HG03103 (cell line): ENCODE measurements around the gene SSBP3.

Source experiments
- ATAC-seq: cut with Tn5 transposase; IDR thresholded peaks from one replicate; pipeline ENCODE4 v1.9.1; 2021; ENCODE audit warnings: low read depth; ENCODE audit not compliant: unreplicated experiment

SSBP3 gene

GRCh38 chr1:54273795-54274163, 132.4 kb downstream of the SSBP3 start:
- ATAC-seq = no peak

- no peak for ATAC-seq
These were observed 133.0 kb downstream of the SSBP3 start for GRCh38 chr1:54273092-54273794.

GRCh38 chr1:54272772-54273091, 133.5 kb downstream of the SSBP3 start:
- no peak for ATAC-seq

GRCh38 chr1:54272134-54272533, 134.1 kb downstream of the SSBP3 start:
- ATAC-seq = no peak

GRCh38 chr1:54271341-54271740, 134.9 kb downstream of the SSBP3 start:
- ATAC-seq = no peak

GRCh38 chr1:54270543-54270942, 135.7 kb downstream of the SSBP3 start:
- no peak for ATAC-seq

- ATAC-seq = no peak
These were observed 137.4 kb downstream of the SSBP3 start for GRCh38 chr1:54268762-54269297.

GRCh38 chr1:54267815-54268761, 138.1 kb downstream of the SSBP3 start:
- no peak for ATAC-seq

- ATAC-seq = no peak
These were observed 139.3 kb downstream of the SSBP3 start for GRCh38 chr1:54266908-54267307.

GRCh38 chr1:54266195-54266594, 140.0 kb downstream of the SSBP3 start:
- no peak for ATAC-seq

GRCh38 chr1:54265659-54266058, 140.5 kb downstream of the SSBP3 start:
- no peak for ATAC-seq

- ATAC-seq = no peak
These were observed 141.1 kb downstream of the SSBP3 start for GRCh38 chr1:54265126-54265525.

- no peak for ATAC-seq
These were observed 142.5 kb downstream of the SSBP3 start for GRCh38 chr1:54263601-54264226.

- no peak for ATAC-seq
These were observed 143.9 kb downstream of the SSBP3 start for GRCh38 chr1:54262244-54262643.

- no peak for ATAC-seq
These were observed 145.4 kb downstream of the SSBP3 start for GRCh38 chr1:54260810-54261209.

- no peak for ATAC-seq
These were observed 146.6 kb downstream of the SSBP3 start for GRCh38 chr1:54259546-54260140.

GRCh38 chr1:54257876-54258275, 148.3 kb downstream of the SSBP3 start:
- ATAC-seq = no peak

GRCh38 chr1:54257346-54257620, 148.9 kb downstream of the SSBP3 start:
- no peak for ATAC-seq

GRCh38 chr1:54256522-54257345, 149.5 kb downstream of the SSBP3 start:
- ATAC-seq = no peak

GRCh38 chr1:54255026-54255702, 151.0 kb downstream of the SSBP3 start:
- no peak for ATAC-seq
